HuH-7.5 (cell line): Measurements from ENCODE around the gene GPATCH1.

Experiments used
- DNase-seq: peaks from one replicate; pipeline ENCODE4 v3.0.0; 2011; ENCODE audit warnings: low spot score

GPATCH1 gene

DNA sequence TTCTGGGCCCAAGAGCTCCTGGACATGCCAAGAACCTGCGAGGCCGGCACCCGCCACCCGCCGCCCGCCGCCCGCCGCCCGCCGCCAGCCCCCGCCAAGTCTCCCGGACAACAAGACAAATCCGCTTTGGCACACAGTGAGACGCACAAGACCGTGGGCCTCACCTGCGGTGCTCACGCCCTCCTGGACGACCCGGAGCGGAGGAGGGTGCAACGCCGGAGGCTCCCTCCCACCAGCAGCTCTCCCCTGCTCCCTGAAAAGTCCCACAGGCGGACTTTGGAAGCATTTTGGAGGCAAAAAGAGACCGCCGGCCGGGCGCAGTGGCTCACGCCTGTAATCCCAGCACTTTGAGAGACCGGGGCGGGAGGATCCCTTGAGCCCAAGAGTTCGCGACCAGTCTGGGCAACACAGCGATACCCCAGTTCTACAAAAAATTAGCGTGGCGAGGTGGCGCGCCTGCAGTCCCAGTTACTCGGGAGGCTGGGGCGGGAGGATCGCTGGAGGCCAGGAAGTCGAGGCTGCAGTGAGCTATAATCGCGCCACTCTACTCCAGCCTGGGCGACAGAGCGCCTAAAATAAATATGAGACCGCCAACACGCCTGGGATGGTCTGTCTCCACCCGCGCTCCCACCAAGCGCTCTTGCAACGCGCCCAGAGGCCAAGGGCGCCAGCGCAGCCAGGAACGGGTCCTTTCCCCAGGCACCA lies 17.1 kb upstream of the GPATCH1 start:
- no peak for DNase-seq

DNA sequence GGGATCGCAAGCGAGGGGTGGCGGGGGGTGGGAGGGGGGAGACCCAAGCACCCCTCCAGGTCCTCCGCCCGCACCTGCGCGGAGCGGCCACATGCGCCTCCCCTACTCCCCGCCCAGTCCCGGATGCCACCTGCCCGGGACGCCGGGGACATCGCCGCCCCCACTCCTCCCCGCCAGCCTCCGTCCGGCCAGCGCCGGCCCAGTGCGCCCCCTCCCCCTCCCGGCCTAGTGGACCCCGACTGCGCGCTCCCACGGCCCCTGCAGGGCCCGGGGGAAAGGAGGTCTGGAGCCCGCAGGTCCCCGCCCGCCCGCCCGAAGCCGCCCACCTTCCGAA lies 16.6 kb upstream of the GPATCH1 start:
- peak; percentile 76 for DNase-seq

DNA sequence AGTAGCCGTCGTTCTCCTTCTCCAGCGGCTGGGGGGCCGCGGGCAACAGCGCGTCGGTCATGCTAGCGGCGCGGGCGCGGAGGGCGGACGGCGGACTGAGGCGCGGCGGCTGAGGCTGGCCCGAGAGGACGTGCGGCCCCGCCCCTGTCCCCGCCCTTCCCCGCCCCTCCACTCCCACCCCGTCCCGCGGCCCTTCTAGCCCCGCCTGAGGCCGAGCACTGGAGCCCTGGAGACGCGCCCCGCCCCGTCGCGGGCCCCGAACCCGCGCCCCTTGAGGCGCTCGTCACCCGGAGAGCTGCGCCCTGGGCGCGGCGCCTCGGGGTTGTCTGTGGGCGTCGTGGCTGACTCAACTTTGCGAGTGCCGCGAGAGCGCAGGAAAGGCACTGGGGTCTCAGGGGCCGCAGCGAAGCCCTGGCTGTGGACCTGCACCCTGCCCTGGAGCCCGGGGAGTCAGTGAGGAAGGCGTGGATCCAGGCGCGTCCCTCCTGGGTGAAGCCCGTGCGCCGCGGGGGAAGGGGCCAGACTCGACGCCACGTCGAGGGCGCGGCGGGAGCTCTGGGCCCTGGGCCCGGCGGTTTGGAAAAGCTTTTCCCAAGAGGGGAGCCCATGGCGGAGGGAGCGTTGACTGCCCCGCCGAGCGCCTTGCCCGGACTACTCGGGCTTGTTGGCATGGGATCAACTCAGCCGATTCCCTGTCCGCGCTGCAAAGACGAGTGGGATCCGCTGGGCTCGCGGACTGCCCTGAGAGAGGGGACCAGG lies 16.0 kb upstream of the GPATCH1 start, which contains the start of gene RHPN2:
Gene RHPN2, minus strand, starts transcription at position 97 of the 759 bp plus-strand sequence. Its CDS starts 36 bp downstream, at position 61.
- peak; percentile 92 for DNase-seq

DNA sequence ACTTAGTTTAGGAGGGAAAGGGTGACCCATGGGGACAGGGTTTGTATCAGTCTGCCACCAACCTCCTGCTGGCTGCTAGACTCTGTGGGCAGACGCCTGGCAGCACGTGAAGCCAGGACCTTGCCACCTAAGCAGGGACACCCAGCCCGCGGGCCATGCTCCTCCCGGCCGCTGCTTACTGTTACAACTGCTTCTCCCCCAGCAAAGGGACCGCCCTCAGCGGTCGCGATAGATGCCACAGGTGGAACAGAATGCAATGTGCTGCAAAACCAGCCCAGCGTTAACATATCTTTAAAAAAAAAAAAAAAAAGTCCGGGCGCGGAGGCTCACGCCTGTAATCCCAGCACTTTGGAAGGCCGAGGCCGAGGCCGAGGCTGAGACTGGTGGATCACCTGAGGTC lies 14.4 kb upstream of the GPATCH1 start:
- DNase-seq = no peak

DNA sequence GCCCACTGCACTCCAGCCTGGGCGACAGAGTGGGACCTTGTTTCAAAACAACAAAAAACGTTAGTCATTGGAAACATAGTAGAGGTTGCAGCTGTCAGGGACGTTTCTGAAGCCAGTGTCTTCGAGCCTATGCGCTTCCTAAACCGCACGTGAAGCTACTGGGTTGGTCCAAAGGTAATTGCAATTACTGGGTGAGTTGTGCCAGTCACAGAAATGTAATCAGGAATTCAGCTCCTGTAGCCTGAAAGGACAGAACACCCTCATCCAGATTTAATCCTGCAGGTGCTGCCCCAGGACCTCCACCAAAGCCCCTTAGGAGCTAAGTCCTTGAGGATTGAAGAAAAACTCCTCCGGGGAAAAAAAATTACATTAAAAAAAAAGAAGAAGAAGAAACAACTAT lies 13.9 kb upstream of the GPATCH1 start:
- DNase-seq = no peak

DNA sequence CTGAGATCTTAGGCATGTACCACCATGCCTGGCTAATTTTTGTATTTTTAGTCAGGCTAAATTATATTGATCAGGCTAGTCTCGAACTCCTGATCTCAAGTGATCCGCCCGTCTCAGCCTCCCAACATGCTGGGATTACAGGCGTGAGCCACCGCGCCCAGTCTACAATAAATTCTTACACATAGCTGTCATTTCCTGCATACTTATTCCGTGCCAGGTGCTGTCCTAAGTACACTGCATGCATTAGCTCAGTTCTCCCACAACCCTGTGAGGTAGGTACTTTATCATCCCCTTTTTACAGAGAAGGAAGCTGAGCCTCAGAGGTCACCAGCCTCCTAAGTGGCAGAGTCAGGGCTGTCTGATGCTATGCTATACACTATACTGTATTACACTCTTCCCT lies 9.1 kb upstream of the GPATCH1 start:
- DNase-seq = no peak

DNA sequence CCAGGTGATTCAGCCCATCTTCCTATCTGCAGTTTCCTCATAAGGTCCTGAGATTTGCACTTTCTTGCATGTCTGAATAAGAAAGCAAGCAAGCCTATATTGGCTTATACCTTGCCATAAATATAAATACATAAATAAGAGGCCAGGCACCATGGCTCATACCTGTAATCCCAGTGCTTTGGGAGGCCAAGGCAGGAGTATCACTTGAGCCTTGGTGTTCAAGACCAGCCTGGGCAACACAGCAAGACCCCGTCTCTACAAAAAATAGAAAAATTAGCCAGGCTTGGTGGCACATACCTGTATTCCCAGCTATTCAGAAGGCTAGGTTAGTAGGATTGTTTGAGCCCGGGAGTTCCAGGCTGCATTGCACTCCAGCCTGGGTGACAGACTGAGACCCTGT lies 5.5 kb upstream of the GPATCH1 start:
- no peak for DNase-seq

DNA sequence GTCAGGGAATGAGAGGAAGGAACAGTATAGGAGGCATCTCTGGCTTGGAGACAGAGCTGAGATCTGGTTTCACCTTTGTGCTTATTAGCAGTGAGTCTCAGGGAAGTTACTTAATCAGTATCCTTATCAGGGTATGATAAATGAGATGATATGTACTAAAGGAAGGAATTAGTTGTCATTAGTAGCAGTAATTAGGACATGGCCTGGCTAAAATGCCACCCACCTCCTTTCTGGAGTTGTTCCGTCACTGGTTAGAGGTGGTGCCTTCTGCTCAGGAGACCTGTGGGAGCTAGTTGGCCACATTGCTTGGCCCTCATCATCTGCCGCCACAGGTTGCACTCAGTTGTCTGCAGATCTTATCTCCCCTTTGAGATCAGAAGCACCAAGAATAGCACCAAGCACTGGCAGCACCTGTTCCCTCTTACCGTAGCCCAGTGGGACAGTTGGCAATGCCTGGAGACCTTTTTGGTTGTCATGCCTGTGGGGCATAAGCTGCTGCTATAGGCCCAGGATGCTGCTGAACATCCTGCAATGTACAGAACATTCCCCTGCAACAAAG lies 4.7 kb downstream of the GPATCH1 start:
- no peak for DNase-seq

DNA sequence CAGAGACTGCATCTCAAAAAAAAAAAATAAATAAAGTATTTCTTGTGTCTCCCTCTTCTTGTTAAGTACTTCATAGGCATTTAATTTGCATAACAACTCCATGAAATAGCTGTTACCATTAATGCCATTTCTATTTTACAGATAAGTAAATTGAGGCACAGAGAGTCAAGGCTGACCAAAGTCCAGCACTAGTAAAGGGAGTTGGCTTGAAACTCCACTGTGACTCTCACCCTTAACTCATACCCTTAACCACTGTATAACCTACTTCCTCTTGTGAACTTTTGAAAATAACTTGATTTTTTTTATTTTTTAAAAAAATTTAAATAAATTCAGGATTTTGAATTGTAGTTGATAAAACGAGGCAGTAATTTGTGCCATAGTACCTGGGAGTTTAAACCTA lies 6.0 kb downstream of the GPATCH1 start:
- no peak for DNase-seq

DNA sequence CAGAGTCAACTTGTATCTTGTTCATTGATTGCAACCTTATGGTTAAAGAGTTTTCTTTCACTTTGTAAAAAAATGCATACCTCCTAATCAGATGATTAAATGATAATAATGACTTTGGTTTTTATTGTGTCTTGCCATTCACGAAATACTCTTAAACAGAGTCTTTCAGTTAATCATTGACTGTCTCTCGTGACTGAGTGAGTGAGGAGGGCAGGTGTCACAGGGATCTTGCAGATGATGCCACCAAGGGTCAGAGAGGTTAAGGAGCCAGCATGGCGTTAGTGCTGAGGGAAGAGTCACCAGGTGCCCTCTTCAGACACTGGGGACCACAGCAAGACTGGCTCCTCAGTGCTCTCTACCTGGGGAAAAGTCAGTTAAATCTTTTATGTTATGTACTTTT lies 8.0 kb downstream of the GPATCH1 start:
- no peak for DNase-seq

DNA sequence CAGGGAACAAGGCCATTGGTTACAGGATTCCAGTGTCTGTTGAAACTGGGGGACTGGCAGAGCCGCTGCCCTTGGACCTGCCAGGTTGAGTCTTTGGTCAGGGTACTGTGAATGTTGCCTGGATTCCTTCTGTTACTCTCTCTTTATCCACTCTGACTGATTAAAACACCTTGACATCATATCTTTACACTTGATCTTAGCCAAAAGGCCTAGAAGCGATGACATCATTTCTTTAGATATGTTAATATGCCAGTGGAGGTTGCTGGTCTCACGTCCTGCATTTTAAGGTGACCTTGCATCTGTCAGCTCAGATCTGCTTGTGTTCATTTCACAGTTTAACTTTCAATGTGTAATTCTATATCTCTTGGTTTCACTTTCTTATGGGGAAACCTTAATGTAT lies 9.2 kb downstream of the GPATCH1 start:
- no peak for DNase-seq

DNA sequence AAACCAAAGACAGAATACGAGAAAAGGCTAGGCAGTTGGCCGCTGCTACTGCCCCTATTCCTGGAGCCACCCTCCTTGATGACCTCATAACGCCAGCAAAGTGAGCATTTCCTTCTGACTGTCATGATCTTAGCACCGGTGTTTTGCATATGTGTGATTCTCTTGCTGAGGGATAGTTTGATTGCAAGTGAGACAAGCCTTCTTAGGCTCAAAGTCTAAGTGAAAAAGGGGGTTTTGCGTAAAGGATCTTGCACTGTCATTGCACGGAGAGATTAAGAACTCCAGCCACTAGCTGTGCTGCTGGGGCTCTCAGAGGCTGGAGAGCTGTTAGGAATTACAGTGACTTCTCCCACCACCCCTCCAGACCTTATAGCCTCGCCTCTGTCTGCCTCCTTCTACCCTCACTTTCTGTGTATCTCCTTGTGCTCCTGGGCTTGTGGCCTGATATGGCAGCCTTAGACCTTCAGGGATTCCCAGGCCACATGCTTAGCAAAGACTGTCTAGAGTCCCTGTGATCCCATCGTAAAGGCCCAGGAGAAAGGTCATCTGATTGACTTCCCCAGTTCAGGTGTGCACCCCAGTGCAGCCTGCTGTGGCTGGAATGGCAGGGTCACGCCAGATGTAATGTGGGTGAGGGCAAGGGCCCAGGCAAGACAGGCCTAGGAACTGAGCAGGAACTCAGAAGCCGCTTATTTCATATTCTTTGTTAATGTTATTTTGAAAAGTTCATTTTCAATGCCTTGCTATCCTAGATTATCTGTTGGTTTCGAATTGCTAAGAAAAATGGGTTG lies 12.6 kb downstream of the GPATCH1 start:
- no peak for DNase-seq

DNA sequence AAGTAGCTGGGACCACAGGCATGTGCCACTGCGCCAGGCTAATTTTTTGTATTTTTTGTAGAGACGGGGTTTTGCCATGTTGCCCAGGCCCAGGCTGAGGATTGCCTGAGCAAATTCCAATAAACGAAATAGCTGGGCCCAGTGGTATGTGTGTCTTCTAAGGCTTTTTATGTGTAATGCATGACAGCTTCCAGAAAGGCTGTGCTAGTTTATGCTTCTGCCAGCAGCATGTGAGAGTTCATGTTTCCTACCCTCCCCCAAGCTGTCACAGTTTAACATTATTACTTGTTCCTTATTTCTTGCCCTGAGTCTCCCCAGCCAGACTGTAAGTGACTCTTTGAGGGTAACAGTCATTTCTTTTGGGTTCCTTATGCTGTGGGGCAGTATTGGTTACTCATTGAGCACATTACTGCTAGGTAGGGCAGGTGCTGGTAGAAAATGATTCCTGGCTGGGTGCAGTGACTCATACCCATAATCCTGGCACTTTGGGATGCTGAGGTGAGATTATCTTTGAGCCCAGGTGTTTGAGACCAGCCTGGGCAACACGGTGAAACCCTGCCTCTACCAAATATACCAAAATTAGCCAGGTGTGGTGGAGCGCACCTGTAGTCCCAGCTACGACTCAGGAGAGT lies 13.6 kb downstream of the GPATCH1 start:
- DNase-seq = no peak

DNA sequence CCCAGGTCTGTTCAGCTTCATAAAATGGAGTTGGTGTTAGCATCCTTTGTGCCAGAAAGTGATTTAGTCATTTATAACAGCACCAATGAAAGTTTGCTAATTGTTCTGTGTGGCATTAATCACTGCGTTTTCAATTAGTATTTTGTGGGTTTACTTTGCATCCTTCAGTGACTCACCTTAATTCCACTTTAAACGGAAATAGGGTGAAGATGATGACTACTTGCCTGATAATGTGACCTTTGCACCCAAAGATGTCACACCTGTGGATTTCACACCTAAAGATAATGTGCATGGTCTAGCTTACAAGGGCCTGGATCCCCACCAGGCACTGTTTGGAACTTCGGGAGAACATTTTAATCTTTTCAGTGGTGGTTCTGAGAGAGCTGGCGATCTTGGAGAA lies 15.0 kb downstream of the GPATCH1 start:
- no peak for DNase-seq

DNA sequence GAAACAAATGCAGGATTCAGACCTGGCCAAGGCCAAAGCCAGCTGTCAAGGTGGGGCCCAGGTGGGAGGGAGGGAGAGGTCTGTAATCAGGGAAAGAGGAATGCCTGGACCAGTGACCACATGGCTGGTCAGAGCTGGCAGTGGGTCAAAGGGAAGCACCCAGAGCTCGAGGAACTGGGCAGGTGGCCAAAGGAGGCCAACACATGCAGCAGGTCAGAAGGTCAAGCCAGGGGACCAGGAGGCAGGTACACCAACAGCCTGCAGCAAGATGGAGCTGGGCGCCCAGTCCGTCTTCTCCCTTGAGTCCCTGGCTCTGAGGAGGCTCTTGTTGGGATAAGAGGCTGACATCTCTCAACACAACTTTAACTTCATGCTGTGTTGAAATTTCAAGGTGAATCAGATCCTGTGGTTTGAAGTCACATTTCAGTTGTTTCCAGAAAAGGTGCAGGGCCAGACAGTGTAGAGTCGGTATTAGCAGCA lies 17.1 kb downstream of the GPATCH1 start:
- peak; percentile 36 for DNase-seq

DNA sequence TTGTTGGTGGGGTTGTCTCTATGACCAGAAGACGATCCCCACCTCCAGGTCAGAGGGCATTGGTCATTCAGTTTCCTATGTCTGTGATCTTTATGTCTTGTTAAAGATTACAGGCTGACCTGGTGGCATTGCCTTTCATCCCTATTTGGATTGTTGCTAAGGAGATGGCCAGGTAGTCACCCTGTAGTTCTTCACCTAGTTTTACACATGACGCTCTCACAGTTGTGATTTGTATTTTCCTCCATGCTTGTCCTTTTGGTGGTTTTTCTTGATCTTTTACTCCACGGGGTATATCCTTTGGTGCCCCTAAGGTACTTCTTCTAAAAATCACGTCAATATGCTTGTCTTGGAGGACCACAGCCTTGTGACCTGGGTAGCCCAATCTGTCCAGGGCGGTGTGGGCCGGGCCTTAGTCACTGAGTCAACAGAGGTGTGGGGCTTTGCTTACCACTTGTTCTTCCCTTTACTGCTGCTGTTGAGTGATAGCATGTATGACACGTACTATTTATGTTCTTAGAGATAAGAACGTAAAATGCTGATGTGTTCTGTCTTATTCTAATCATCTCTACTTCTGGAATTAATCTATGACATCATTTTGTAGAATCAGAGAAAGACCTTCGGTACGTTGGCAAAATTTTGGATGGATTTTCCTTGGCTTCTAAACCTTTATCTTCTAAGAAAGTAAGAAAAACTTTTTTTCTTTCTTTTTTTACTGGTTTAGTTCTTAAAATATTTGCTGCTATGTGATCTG lies 20.1 kb downstream of the GPATCH1 start:
- DNase-seq = no peak

DNA sequence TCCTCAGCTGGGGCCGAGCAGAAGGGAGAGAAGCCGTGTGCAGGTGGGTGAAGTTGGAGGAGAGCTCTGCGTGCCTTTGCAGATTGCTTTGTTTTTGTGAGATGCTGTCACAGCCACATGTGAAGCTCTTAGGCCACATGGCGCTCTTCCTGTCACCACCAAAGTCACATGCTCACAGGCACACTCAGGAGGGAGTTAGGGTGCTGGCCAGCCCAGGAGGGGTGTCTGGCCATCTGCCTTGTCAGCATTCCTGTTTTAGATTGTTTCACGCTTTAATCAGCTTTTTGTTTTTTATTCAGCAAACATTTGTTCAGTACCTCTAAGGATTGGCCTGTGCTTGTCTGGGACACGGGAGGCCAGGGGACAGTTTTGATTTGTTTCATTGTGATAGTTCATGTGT lies 21.9 kb downstream of the GPATCH1 start:
- DNase-seq = no peak

DNA sequence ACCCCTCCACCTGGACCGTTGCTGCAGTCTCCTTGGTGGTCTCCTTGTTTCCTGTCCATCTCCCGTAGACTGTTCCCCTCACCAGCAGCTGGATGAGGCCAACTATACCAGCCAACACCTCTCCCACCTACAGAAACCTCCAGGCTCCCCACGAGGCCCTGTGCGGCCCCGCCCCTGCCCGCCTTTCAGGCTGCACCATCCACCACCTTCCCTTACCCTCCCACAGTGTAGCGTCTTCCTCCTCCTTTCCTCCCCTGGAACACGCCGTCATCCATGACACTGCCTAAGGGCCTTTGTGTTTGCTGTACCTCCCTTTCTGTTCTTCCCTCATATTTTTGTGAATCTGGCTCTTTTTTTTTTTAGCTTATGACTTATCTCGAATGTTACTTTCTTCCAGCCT lies 27.2 kb downstream of the GPATCH1 start:
- no peak for DNase-seq

DNA sequence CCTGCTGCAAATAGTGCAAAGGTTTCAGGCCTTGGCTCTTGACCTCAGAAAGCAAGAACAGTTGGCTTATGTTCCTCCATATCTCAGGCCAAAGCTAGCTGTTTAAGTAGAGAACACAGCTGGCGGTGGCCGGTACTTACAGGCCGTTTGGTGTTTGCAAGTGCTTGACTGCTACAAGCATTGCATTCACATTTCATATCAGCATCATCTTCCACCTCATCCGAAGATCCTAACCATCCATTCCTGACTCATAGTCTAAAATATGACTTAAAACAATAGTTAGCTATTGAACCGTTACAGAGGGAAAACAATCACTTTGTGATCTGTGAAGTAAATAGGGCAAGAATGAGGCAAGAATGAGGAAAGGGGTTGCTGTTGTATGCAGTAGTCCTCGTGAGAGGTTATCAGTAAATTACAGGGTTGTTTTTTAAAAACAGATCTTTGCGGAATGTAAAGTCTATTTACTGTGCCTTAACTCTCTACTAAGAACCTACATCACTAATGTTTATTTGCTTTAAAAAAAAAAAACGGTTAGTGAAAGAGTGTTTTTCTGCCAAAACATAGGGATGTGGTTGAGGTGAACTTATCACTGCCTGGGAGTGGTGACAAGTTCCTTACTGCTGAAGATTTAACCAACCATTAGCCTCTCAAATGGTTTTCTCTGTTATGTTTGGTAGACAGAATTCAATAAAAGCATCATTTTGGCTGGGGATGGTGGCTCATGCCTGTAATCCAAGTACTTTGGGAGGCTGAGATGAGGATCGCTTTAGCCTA lies 29.3 kb downstream of the GPATCH1 start:
- no peak for DNase-seq

DNA sequence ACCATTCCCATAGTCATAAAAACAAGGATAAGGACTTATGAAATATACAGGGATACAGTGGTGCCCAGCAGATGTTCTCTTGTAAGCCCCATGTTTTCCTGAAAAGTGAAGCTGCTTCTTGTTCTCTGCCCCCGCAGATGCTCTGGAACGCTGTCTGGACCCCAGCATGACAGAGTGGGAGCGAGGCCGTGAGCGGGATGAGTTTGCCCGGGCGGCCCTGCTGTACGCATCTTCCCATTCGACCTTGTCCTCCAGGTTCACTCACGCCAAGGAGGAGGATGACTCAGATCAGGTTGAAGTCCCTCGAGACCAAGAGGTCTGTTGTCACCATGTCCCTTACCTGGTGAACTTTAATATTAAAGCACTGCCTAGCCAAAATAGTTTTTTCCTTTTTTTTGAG lies 30.6 kb downstream of the GPATCH1 start:
- no peak for DNase-seq

DNA sequence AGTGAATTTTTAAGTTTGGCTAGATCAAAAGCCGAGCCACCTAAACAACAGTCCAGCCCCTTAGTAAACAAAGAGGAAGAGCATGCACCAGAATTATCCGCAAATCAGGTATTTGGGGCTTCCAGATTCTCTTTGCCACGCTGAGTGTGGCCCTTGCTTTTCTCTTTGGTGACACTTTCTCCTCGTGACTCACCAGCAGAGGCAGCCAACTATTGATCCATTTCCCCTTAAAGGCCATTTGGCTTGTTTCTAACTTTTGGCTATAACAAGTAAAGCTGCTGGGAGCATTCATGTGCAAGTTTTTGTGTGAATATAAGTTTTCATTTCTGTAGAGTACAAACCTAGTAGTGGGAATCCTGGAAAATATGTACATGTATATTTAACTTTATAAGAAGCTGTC lies 33.3 kb downstream of the GPATCH1 start:
- DNase-seq = no peak
